ENCODE results near the gene UROC1. TPM values are rescaled to one million over a fixed set of nuclear protein-coding genes. Genes with fewer than 3 reads are reported as not detected.

Gene UROC1
- total RNA-seq (not detected), polyA plus RNA-seq (under 1 TPM in 1 of 2 donors, not detected in 1; 0.09 TPM)

DNA sequence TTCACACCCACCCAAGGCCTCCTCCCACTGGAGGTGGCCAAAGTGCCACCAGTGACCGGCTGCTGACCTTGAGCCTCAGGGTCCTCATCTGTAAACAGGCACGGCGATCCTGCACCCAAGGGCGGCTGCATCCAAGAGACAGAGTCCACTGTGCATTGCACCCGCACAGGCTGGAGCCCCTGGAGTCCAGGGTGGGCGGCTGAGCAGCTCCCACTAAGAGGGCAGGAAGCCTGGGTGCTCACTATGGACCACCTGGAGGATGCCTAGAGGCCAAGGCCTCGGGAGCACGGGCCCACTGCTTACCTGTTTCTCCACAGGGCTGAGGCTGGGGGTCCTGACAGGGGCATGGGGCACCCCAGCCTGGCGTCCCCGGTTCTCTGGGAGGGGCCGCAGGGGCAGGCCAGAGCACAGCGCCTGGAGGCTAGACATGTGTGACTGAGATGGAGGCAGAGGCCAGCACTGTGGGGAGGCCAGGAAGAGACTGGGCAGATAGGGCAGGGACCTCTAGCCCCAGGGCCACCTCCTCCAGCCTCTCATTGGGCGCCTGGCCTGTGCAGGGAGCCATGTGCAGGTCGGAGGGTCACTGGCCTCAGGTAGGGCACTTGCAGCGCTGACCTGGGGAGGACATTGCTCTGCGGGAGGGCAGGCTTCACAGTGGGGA lies at the start of gene UROC1:
UROC1 (minus strand) TSS at position 483 of the 661 bp plus-strand sequence; CDS start at position 429, 54 bp downstream.
- WGBS, 2 donors, result 70 to 71% methylated on average over 16 of the region's 16 CpGs
- FAIRE-seq (no peak), DNase-seq (peak in 3 of 6 donors; percentile 15 to 48 (median 45)), ATAC-seq (no peak)
- Histone ChIP-seq H3K4me3 (no peak within 1 kb of the TSS), H3K27me3 (no peaks in the 10 kb centered on the region), H3K27ac (no peak within 1 kb of the TSS), H3K4me1 (no peaks in the 10 kb centered on the region), H3K36me3 (no peaks in the 10 kb centered on the region), H3K9me3 (no peaks in the 10 kb centered on the region)
- TF ChIP-seq, protein P1, sequence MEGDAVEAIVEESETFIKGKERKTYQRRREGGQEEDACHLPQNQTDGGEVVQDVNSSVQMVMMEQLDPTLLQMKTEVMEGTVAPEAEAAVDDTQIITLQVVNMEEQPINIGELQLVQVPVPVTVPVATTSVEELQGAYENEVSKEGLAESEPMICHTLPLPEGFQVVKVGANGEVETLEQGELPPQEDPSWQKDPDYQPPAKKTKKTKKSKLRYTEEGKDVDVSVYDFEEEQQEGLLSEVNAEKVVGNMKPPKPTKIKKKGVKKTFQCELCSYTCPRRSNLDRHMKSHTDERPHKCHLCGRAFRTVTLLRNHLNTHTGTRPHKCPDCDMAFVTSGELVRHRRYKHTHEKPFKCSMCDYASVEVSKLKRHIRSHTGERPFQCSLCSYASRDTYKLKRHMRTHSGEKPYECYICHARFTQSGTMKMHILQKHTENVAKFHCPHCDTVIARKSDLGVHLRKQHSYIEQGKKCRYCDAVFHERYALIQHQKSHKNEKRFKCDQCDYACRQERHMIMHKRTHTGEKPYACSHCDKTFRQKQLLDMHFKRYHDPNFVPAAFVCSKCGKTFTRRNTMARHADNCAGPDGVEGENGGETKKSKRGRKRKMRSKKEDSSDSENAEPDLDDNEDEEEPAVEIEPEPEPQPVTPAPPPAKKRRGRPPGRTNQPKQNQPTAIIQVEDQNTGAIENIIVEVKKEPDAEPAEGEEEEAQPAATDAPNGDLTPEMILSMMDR (IDR thresholded peaks at IDR 0.05), result no peak
- intact Hi-C loops (cut with DNase I), result no loop called here

DNA sequence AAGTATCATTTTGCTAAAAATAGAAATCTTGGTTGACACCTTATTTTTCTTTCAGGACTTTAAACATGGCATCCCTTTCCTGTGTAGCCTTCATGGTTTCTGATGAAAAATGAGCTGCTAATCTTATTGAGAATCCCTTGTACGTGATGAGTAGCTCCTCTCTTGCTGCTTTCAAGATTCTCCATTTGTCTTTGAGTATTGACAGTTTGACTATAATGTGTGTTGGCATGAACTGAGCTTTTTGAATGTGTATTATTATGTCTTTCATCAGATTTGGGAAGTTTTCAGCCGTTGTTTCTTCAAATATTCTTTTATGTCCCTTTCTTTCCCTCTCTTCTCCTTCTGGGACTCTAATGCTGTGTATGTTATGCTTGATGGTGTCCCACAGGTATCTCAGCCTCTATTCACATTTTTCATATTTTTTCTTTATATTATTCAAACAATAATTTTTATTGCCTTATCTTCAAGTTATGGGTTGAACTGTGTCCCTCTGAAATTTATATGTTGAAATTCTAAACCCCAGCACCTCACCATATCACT lies 45.2 kb upstream of the UROC1 start:
- no peak overlapping the region for H3K4me3 ChIP-seq
- no peaks in the 10 kb centered on the region for H3K4me1 ChIP-seq
- ATAC-seq (no peak), FAIRE-seq (no peak), DNase-seq (no peak)
- H3K27me3 ChIP-seq, result no peaks in the 10 kb centered on the region
- intact Hi-C loops (cut with DNase I), result no loop called here
- no peaks in the 10 kb centered on the region for H3K36me3 ChIP-seq
- 47 to 64% methylated on average over 2 of the region's 2 CpGs for WGBS, 2 donors
- TF ChIP-seq, protein P1 (IDR thresholded peaks at IDR 0.05), result no peak
- no peaks in the 10 kb centered on the region for H3K9me3 ChIP-seq
- H3K27ac ChIP-seq, result no peak overlapping the region

DNA sequence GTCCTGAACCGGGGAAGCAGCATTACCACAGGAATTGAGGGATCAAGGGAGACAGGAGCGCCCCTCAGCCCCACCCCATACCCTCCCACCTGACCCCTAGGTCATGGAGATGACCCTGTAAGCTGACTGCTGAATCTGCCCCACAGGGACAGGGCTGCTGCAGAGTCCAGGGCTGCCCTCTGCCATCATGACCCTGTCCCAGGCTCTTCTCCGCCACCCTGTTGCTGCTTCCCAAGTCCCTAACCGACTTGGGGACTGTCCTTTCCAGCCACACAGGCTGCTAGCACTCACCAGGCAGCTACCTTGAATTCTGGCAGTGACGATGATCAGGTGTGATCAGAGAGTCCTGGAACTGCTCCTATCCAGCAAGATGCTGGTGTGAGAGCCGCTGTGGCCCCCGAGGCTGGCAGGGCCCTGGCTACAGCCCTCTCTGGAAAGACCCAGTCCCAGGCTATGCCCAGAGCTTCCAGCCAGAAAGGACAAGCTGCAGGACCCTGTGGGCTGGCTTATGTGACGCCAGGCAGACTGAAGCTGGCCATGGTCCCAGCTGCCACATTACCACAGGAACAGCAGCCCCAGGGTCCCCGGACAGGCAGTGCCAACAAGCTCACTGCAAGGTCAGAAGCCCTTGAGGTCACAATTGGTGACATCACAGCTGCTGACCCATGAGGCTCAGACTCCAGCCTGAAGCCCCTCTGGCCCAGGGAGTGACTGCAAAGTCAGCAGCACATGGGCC lies 40.9 kb upstream of the UROC1 start, which contains the start of gene C3orf22:
C3orf22 (minus strand) TSS at position 597 of the 736 bp plus-strand sequence. CDS start 5,542 bp downstream, outside the sequence.
- Histone ChIP-seq H3K27ac (no peak within 1 kb of the TSS), H3K9me3 (no peaks in the 10 kb centered on the region), H3K36me3 (no peaks in the 10 kb centered on the region), H3K4me1 (no peaks in the 10 kb centered on the region), H3K4me3 (no peak within 1 kb of the TSS), H3K27me3 (no peaks in the 10 kb centered on the region)
- 59 to 72% methylated on average over 9 of the region's 9 CpGs for WGBS, 2 donors
- no peak for ATAC-seq
- TF ChIP-seq, protein P1 (IDR thresholded peaks at IDR 0.05), result no peak
- peak in 1 of 6 donors; percentile 12 for DNase-seq
- no peak for FAIRE-seq
- intact Hi-C loops (cut with DNase I), result no loop called here

DNA sequence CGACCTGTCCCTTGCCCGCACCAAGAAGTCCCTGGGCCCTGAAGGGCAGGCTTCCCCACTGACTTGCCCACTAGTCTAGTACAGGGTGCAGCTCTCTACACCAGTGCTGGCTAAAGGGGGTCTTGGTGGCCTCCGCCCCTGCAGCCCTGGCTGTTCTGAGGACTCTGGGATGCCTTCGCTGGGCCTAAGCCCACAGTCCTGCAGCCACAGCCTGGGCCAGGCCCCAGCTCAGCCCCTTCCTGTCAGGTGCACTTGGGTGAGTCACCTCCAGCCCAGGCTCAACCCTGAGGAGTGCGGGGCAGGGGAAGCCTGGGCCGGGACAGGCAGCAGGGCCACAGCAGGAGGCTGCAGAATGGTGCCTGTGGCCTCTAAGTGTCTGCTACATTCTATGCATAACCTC lies 40.2 kb upstream of the UROC1 start:
- Histone ChIP-seq H3K4me1 (no peaks in the 10 kb centered on the region), H3K36me3 (no peaks in the 10 kb centered on the region), H3K4me3 (no peak overlapping the region), H3K9me3 (no peaks in the 10 kb centered on the region), H3K27ac (no peak overlapping the region), H3K27me3 (no peaks in the 10 kb centered on the region)
- 76 to 83% methylated on average over 6 of the region's 6 CpGs for WGBS, 2 donors
- intact Hi-C loops (cut with DNase I), result no loop called here
- no peak for ATAC-seq
- TF ChIP-seq, protein P1 (IDR thresholded peaks at IDR 0.05), result no peak
- no peak for FAIRE-seq
- peak in 1 of 6 donors; percentile 49 for DNase-seq
